IPS-15b (cell line): ENCODE data around the gene INTS15.
"Not testable (repeated sequence)": the region's sequence is repeated elsewhere in the genome, so short reads cannot be mapped to it uniquely, and the experiment has no call there.

Experiments used
- H3K27me3 ChIP-seq: one replicate; pipeline ENCODE4 v1.6.1; 2013; ENCODE audit warnings: low read length; ENCODE audit not compliant: control insufficient read depth, insufficient read depth
- H3K36me3 ChIP-seq: one replicate; pipeline ENCODE4 v1.6.1; 2013; ENCODE audit warnings: low read length; ENCODE audit not compliant: control insufficient read depth, insufficient read depth
- H3K4me1 ChIP-seq: one replicate; pipeline ENCODE4 v1.6.1; 2013; ENCODE audit warnings: mild to moderate bottlenecking, low read length; ENCODE audit not compliant: control insufficient read depth, insufficient read depth
- H3K4me3 ChIP-seq: one replicate; pipeline ENCODE4 v1.5.1; 2013; ENCODE audit warnings: low read depth, low read length
- H3K9ac ChIP-seq: one replicate; pipeline ENCODE4 v1.6.1; 2013; ENCODE audit warnings: low read depth, mild to moderate bottlenecking, low read length
- H3K9me3 ChIP-seq: one replicate; pipeline ENCODE4 v1.6.1; 2013; ENCODE audit warnings: mild to moderate bottlenecking, low read length; ENCODE audit not compliant: control insufficient read depth, insufficient read depth

The INTS15 gene

DNA sequence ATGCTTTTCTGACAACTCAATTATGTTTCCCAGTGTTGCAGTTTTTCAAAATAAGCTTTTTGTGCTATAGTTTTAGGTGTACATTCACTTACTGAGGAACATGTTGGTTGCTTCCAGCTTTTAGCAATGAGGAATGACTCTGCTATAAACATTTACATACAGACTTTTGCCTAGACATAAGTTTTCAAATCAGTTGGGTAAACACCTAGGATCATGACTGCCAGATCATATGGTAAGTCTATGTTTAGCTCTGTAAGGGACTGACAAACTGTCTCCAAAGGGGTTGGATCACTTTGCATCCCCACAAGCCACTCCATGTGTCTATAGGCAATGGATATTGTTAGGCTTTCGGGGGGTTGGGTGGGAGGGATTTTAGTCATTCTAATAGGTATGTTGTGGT, 27.7 kb upstream of the INTS15 start:
- Histone ChIP-seq H3K36me3 (no peaks in the 10 kb centered on the region), H3K9ac (no peak overlapping the region), H3K27me3 (no peaks in the 10 kb centered on the region), H3K4me1 (no peaks in the 10 kb centered on the region), H3K4me3 (no peak overlapping the region), H3K9me3 (no peaks in the 10 kb centered on the region)

GRCh38 chr7:6563936-6564770, 25.7 kb upstream of the INTS15 start:
- H3K9me3 ChIP-seq, result no peaks in the 10 kb centered on the region
- no peaks in the 10 kb centered on the region for H3K36me3 ChIP-seq
- no peaks in the 10 kb centered on the region for H3K27me3 ChIP-seq
- no peak overlapping the region for H3K4me3 ChIP-seq
- no peak overlapping the region for H3K9ac ChIP-seq
- H3K4me1 ChIP-seq, result no peaks in the 10 kb centered on the region

DNA sequence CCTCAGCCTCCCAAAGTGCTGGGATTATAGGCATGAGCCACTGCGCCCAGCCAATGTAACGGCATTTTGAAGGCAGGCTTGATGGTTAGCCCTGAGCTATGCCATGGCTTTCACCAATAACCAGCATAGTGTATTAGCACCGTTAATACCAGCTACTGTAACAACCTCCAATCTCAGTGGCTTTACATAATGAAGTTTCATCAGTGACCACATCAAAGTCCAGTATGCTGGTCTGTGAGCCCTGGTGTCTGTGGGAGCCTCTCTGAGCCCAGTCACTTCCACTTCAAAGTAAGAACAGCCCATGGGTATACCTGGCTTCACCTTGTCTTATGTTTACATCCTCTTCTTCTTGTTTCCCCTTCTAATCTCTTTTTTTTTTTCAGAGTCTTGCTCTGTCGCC, 24.2 kb upstream of the INTS15 start:
- H3K4me3 ChIP-seq, result no peak overlapping the region
- no peaks in the 10 kb centered on the region for H3K27me3 ChIP-seq
- no peaks in the 10 kb centered on the region for H3K4me1 ChIP-seq
- H3K9ac ChIP-seq, result no peak overlapping the region
- no peaks in the 10 kb centered on the region for H3K9me3 ChIP-seq
- H3K36me3 ChIP-seq, result no peaks in the 10 kb centered on the region

- Histone ChIP-seq H3K4me1 (no peaks in the 10 kb centered on the region), H3K9ac (no peak overlapping the region), H3K9me3 (no peaks in the 10 kb centered on the region), H3K36me3 (no peaks in the 10 kb centered on the region), H3K27me3 (no peaks in the 10 kb centered on the region), H3K4me3 (no peak overlapping the region)
Observed at GRCh38 chr7:6567886-6568285, 21.9 kb upstream of the INTS15 start.

DNA sequence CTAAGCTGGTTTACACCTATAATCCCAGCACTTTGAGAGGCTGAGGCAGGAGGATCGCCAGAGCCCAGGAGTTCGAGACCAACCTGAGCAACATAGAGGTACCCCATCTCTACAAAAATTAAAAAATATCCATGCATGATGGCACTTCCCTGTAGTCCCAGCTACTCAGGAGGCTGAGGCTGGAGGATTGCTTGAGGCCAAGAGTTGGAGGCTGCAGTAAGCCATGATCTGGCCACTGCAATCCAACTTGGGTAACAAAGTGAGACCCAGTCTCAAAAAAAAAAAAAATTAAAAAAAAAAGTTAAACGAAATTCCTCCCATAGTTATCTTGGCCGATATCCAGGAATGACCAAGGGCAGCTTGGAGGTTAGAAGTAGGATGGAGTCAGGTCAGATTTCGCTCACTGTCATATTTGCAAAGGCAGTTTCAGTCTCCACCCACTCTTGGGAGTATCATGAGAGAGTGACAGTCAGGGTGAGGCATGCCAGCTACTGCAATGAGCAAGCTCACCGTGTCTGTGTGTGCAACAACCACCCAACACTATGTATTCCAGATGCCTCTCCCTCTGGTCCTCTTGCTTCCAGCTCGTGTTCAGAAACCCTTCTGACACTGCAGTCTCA, 18.6 kb upstream of the INTS15 start:
- Histone ChIP-seq H3K36me3 (no peaks in the 10 kb centered on the region), H3K9ac (no peak overlapping the region), H3K9me3 (no peaks in the 10 kb centered on the region), H3K27me3 (no peaks in the 10 kb centered on the region), H3K4me1 (peaks cover 1% of the 10 kb centered on the region), H3K4me3 (no peak overlapping the region)

- Histone ChIP-seq H3K27me3 (no peaks in the 10 kb centered on the region), H3K36me3 (peaks cover 2% of the 10 kb centered on the region), H3K9me3 (no peaks in the 10 kb centered on the region), H3K4me1 (peaks cover 3% of the 10 kb centered on the region), H3K4me3 (no peak overlapping the region), H3K9ac (no peak overlapping the region)
Observed at GRCh38 chr7:6575281-6576023, 14.4 kb upstream of the INTS15 start.

DNA sequence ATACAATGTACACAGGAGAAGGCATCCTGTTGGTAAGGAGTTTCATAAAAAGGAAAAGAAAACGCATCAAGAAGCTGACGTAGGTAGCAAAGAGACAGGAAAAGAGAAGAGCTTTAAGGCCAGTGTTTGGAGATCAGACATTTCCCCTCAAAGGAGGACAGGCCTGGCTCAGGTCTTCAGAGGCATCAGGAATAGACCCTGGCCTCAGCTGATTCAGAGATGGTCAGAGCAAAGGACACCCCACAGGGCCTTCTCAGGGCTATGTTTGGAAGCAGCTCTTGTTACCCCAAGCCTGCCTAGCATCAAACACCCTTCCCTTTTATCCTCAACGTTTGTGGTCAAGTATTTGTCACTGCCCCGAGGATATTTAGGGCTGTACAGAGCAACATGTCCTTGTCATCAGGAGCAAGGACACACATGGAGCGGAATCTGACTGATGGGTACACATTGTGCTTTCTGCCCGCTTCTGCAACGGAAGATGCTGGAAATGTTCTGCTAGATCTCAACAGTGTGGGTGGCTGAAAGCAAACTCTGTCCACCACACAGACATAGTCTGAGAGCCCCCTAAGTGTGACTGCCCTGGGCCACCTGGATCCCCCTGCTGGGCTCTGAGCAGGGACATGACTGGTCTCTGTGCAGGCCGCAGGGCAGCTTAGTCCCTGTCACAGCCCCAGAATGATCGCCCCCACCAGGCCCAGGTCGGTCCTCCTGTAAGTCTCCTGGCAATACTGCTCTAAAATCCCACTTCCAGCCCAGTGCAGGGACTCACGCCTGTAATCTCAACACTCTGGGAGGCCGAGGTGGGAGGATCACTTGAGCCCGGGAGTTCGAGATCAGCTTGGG, 13.6 kb upstream of the INTS15 start:
- no peaks in the 10 kb centered on the region for H3K9me3 ChIP-seq
- H3K36me3 ChIP-seq, result peaks cover 10% of the 10 kb centered on the region
- H3K9ac ChIP-seq, result no peak overlapping the region
- no peak overlapping the region for H3K4me3 ChIP-seq
- no peaks in the 10 kb centered on the region for H3K27me3 ChIP-seq
- H3K4me1 ChIP-seq, result peaks cover 3% of the 10 kb centered on the region

GRCh38 chr7:6576867-6577368, 12.9 kb upstream of the INTS15 start:
- not testable (repeated sequence) for H3K4me1 ChIP-seq, H3K9me3 ChIP-seq, H3K27me3 ChIP-seq, H3K9ac ChIP-seq
- H3K4me3 ChIP-seq, result peak overlapping the region; percentile 66
- H3K36me3 ChIP-seq, result peaks cover 11% of the 10 kb centered on the region

- H3K4me3 ChIP-seq, result peak within 1 kb of the TSS; percentile 66
Observed at GRCh38 chr7:6577369-6578113, 12.3 kb upstream of the INTS15 start, which contains the start of gene ZDHHC4. Gene ZDHHC4, plus strand, starts transcription at chr7:6577454. Its CDS starts 3,108 bp downstream, at chr7:6580562.

DNA sequence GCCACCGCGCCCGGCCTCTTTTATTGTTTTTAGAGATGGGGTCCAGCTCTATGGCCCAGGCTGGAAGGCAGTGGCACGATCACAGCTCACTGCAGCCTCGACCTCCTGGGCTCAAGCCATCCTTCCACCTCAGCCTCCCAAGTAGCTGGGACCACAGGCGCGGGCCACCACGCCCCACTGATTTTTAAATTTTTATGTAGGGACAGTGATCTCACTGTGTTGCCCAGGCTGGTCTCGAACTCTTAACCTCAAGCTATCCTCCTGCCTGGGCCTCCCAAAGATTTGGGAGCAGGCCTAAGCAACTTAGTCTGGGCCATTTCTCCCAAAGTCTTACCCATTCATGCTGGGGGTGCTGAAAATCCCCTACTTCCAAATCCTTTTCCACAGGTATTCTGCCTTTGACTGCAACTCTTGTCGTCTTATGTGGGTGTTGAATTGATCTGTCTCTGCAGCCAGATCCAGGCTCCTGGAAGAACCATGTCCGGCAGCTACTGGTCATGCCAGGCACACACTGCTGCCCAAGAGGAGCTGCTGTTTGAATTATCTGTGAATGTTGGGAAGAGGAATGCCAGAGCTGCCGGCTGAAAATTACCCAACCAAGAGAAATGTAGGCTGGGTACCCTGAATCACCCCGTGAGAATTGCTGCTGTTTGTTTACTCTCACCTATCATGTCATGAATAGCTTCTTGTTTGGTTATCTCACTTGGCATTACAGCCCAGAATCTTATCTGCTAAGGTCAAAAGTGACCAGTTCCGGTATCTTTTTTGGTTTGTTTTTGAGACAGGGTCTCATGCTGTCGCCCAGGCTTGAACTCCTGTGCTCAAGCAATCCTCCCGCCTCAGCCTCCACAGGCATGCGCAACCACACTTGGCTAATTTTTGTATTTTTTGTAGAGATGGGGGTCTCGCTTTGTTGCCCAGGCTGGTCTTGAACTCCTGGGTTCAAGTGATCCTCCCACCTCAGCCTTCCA, 11.4 kb upstream of the INTS15 start:
- Histone ChIP-seq H3K36me3 (peaks cover 16% of the 10 kb centered on the region), H3K4me1 (peaks cover 3% of the 10 kb centered on the region), H3K9ac (no peak overlapping the region), H3K27me3 (no peaks in the 10 kb centered on the region), H3K9me3 (no peaks in the 10 kb centered on the region), H3K4me3 (peak overlapping the region; percentile 66)

More at GRCh38 chr7:6577369-6578113, 12.3 kb upstream of the INTS15 start, which contains the start of gene ZDHHC4:
- peaks cover 3% of the 10 kb centered on the region for H3K4me1 ChIP-seq
- H3K36me3 ChIP-seq, result peaks cover 11% of the 10 kb centered on the region
- peak within 1 kb of the TSS; percentile 93 for H3K9ac ChIP-seq
- H3K27me3 ChIP-seq, result no peaks in the 10 kb centered on the region
- H3K9me3 ChIP-seq, result no peaks in the 10 kb centered on the region
